ENCODE data around the gene PHB1.

The PHB1 gene

GRCh38 chr17:49364119-49364518, 50.6 kb downstream of the PHB1 start:
- Histone ChIP-seq H3K9me3 (ENCODE audit: control insufficient read depth, insufficient read depth, low read depth, low read length) (no peaks in the 10 kb centered on the region), H3K27ac (ENCODE audit: extremely low read depth, low read depth, low read length) (no peak overlapping the region), H3K4me3 (ENCODE audit: low read depth, low read length) (no peak overlapping the region), H3K36me3 (ENCODE audit: control insufficient read depth in 2 of 2, insufficient read depth in 1 of 2, low read length in 2 of 2) (no peaks in the 10 kb centered on the region), H3K4me1 (ENCODE audit: control insufficient read depth, insufficient read depth, low read length) (peaks cover 12% of the 10 kb centered on the region)
- ChIA-PET CTCF (interaction anchor here (0.8 to 11.1 kb wide), 6 partner anchors 32 to 192 kb away, joined by 3 to 91 read pairs (median 4); no protein-coding TSS in a partner anchor), POLR2A (no interaction called here)
- TF ChIP-seq ZFP69B (tag by site-specific recombination; IDR thresholded peaks at IDR 0.05) (no peak), ZNF423 (tag by site-specific recombination; IDR thresholded peaks at IDR 0.05) (no peak), ZNF394 (tag by site-specific recombination; IDR thresholded peaks at IDR 0.05; ENCODE audit: borderline replicate concordance) (no peak), SETDB1 (IDR thresholded peaks at IDR 0.05; ENCODE audit: insufficient read length, low read length) (no peak), KLF1 (tag by site-specific recombination; IDR thresholded peaks at IDR 0.05) (no peak), WT1 (tag by site-specific recombination; IDR thresholded peaks at IDR 0.05) (no peak), ZNF148 (tag by site-specific recombination; IDR thresholded peaks at IDR 0.05; ENCODE audit: borderline replicate concordance) (no peak), ZNF174 (tag by site-specific recombination; IDR thresholded peaks at IDR 0.05) (no peak), EGR2 (tag by site-specific recombination; IDR thresholded peaks at IDR 0.05; ENCODE audit: low read depth) (no peak), ZNF501 (tag by site-specific recombination; IDR thresholded peaks at IDR 0.05) (no peak), ZFP41 (tag by site-specific recombination; IDR thresholded peaks at IDR 0.05; ENCODE audit: borderline replicate concordance) (no peak), ZBTB6 (tag by site-specific recombination; IDR thresholded peaks at IDR 0.05) (no peak), ZNF335 (tag by site-specific recombination; conservative IDR thresholded peaks at IDR 0.05) (no peak), ZNF629 (tag by site-specific recombination; IDR thresholded peaks at IDR 0.05) (no peak), REST (tag by site-specific recombination; IDR thresholded peaks at IDR 0.05) (no peak)

GRCh38 chr17:49363251-49363650, 51.4 kb downstream of the PHB1 start:
- TF ChIP-seq ZNF280D (tag by site-specific recombination; IDR thresholded peaks at IDR 0.05) (no peak), ZFP69B (tag by site-specific recombination; IDR thresholded peaks at IDR 0.05) (no peak), EGR2 (tag by site-specific recombination; IDR thresholded peaks at IDR 0.05; ENCODE audit: low read depth) (peak; percentile 28; the same call in 1 of the 2 replicates), ZNF121 (tag by site-specific recombination; IDR thresholded peaks at IDR 0.05) (no peak), ZNF394 (tag by site-specific recombination; IDR thresholded peaks at IDR 0.05; ENCODE audit: borderline replicate concordance) (peak; percentile 23; the same call in 1 of the 2 replicates), BCL6B (tag by site-specific recombination; IDR thresholded peaks at IDR 0.05) (no peak)
- Histone ChIP-seq H3K36me3 (ENCODE audit: control insufficient read depth in 2 of 2, insufficient read depth in 1 of 2, low read length in 2 of 2) (no peaks in the 10 kb centered on the region), H3K4me3 (ENCODE audit: low read depth, low read length) (no peak overlapping the region), H3K27ac (ENCODE audit: extremely low read depth, low read depth, low read length) (no peak overlapping the region), H3K9me3 (ENCODE audit: control insufficient read depth, insufficient read depth, low read depth, low read length) (no peaks in the 10 kb centered on the region), H3K4me1 (ENCODE audit: control insufficient read depth, insufficient read depth, low read length) (peaks cover 21% of the 10 kb centered on the region)
- CTCF ChIA-PET = interaction anchor here (1.9 to 11.1 kb wide), 2 partner anchors 46 to 193 kb away, joined by 9 to 91 read pairs; no protein-coding TSS in a partner anchor
- POLR2A ChIA-PET = interaction anchor here (0.9 to 1.5 kb wide), 4 partner anchors 10 to 51 kb away, joined by 3 to 4 read pairs (median 4); partner anchors contain the start of gene PHB1
